B cell (primary cell): ENCODE measurements around the gene FXYD3. TPM values are rescaled to one million over a fixed set of nuclear protein-coding genes. Genes with fewer than 3 reads are reported as not detected.
A peak's percentile ranks its signal among the peaks of the same experiment; 100 is the strongest.

Experiments used
- ATAC-seq: fragments of 200-7000 bp; cut with Tn5 transposase; one replicate; pipeline ENCODE4 v1.10.0; 2021; ENCODE audit warnings: low read depth, mild to moderate bottlenecking, moderate number of reproducible peaks, moderate library complexity
- CTCF ChIA-PET: fragments of 350-600 bp; sonication (Branson Sonifier 250); formaldehyde crosslinking; loops from one replicate; lab custom pipeline; 2021; ENCODE audit warnings: antibody characterized with exemption, inconsistent platforms; lab: Charles Lee
- POLR2A ChIA-PET: fragments of 350-600 bp; sonication (Branson Sonifier 250); formaldehyde crosslinking; loops from one replicate; lab custom pipeline; 2021; ENCODE audit warnings: antibody characterized with exemption; lab: Charles Lee
- DNase-seq: peaks from one replicate; pipeline ENCODE4 v3.0.0; 2013
- H2AFZ ChIP-seq: 2 replicates; pipeline ENCODE4 v1.6.1; 2012; ENCODE audit warnings: mild to moderate bottlenecking, low read depth, low read length; ENCODE audit not compliant: insufficient read depth, poor library complexity, severe bottlenecking
- H3K27ac ChIP-seq, 2 donors: 1 replicate in 1 of 2; 2 replicates in 1 of 2; pipeline ENCODE4 v1.5.1; 2012 to 2013; ENCODE audit warnings: low read length in 2 of 2, mild to moderate bottlenecking in 2 of 2, moderate library complexity in 1 of 2
- H3K27me3 ChIP-seq, 4 experiments: fragments of 200-600 bp in 1 of 4; sonication (generic) in 1 of 4; replicated peaks in 1 of 4; 1 replicate in 2 of 4; 2 replicates in 2 of 4; pipeline versions ENCODE4 v1.6.1 to v1.7.0; 2013 to 2016; ENCODE audit warnings: low read length in 3 of 4, mild to moderate bottlenecking in 2 of 4, mixed read lengths in 1 of 4, moderate library complexity in 1 of 4; ENCODE audit not compliant: insufficient read depth in 4 of 4, control insufficient read depth in 3 of 4; ENCODE audit errors: control extremely low read depth in 1 of 4
- H3K36me3 ChIP-seq, 2 experiments: replicated peaks in 1 of 2; 1 replicate in 1 of 2; 2 replicates in 1 of 2; pipeline versions ENCODE4 v1.6.1 to v1.7.1; 2013; ENCODE audit warnings: low read length in 1 of 2; ENCODE audit not compliant: insufficient read depth in 2 of 2, control insufficient read depth in 1 of 2; ENCODE audit errors: control extremely low read depth in 1 of 2, extremely low read depth in 1 of 2
- H3K4me1 ChIP-seq, 2 donors: fragments of 200-600 bp in 1 of 2; sonication (generic) in 1 of 2; 1 replicate in 1 of 2; 2 replicates in 1 of 2; pipeline versions ENCODE4 v1.5.1 to v1.6.1; 2013 to 2017; ENCODE audit warnings: low read length in 2 of 2; ENCODE audit not compliant: control insufficient read depth in 2 of 2, insufficient read depth in 2 of 2
- H3K4me2 ChIP-seq: replicated peaks from 2 replicates; pipeline ENCODE3; 2012; ENCODE audit warnings: mild to moderate bottlenecking, low read depth, low read length; ENCODE audit not compliant: poor library complexity, severe bottlenecking
- H3K4me3 ChIP-seq, 5 experiments: fragments of 200-600 bp in 1 of 5; sonication (generic) in 1 of 5; 1 replicate in 3 of 5; 2 replicates in 2 of 5; pipeline versions ENCODE4 v1.5.1 to v1.7.0; 2011 to 2016; ENCODE audit warnings: low read length in 4 of 5, mild to moderate bottlenecking in 4 of 5, low read depth in 2 of 5, control low read depth in 1 of 5, moderate library complexity in 1 of 5; ENCODE audit not compliant: insufficient read depth in 1 of 5; ENCODE audit errors: control extremely low read depth in 1 of 5, extremely low read depth in 1 of 5
- H3K79me2 ChIP-seq: fragments of 200-600 bp; sonication (generic); one replicate; pipeline ENCODE4 v1.6.0; 2016; ENCODE audit warnings: low read length; ENCODE audit not compliant: control insufficient read depth, insufficient read depth
- H3K9ac ChIP-seq: fragments of 200-600 bp; sonication (generic); 2 replicates; pipeline ENCODE4 v1.6.1; 2017; ENCODE audit warnings: mild to moderate bottlenecking, low read length, moderate library complexity
- H3K9me3 ChIP-seq, 3 donors: one replicate each; pipeline versions ENCODE4 v1.6.1 to v1.7.1; 2013; ENCODE audit warnings: low read length in 2 of 3; ENCODE audit not compliant: control insufficient read depth in 2 of 3, insufficient read depth in 1 of 3; ENCODE audit errors: control extremely low read depth in 1 of 3
- H4K20me1 ChIP-seq: 2 replicates; pipeline ENCODE4 v1.6.0; 2012; ENCODE audit warnings: mild to moderate bottlenecking, low read length; ENCODE audit not compliant: insufficient read depth, control insufficient read depth, poor library complexity, severe bottlenecking
- H3K27ac Mint-ChIP-seq: one replicate; pipeline ENCODE4 v1.8.0; 2021; ENCODE audit warnings: mixed read lengths
- H3K27me3 Mint-ChIP-seq: one replicate; pipeline ENCODE4 v1.8.0; 2021; ENCODE audit warnings: mixed read lengths
- H3K4me1 Mint-ChIP-seq: one replicate; pipeline ENCODE4 v1.8.0; 2021; ENCODE audit warnings: mixed read lengths
- H3K4me3 Mint-ChIP-seq: one replicate; pipeline ENCODE4 v1.8.0; 2021; ENCODE audit warnings: mixed read lengths
- H3K9me3 Mint-ChIP-seq: one replicate; pipeline ENCODE4 v1.8.0; 2022; ENCODE audit warnings: mixed read lengths; ENCODE audit not compliant: insufficient read depth
- CTCF ChIP-seq: fragments of 200-600 bp; IDR thresholded peaks from one replicate; pipeline ENCODE4 v1.8.0; 2022; ENCODE audit warnings: antibody characterized with exemption, mild to moderate bottlenecking
- EZH2 ChIP-seq: IDR thresholded peaks from 2 replicates; pipeline ENCODE4 v1.6.1; 2012; ENCODE audit warnings: borderline replicate concordance, low read depth, mild to moderate bottlenecking, moderate library complexity, low read length; ENCODE audit not compliant: insufficient read depth, poor library complexity, severe bottlenecking
- whole genome bisulfite sequencing: methylation state at CpG from one replicate; pipeline ENCODE4 v1.1.5; 2013; ENCODE audit warnings: missing lambda C conversion rate; ENCODE audit not compliant: insufficient coverage; 5-methylcytosine and 5-hydroxymethylcytosine counted together
- intact Hi-C: fragments of 100-400 bp; cut with micrococcal nuclease; formaldehyde crosslinking; loops from one replicate; pipeline ENCODE4 v1.10.0; 2022
- polyA plus RNA-seq: library from polyadenylated mRNA; depleted of rRNA; stranded (reverse); fragments of >200 nt; gene quantifications from 2 replicates; pipeline ENCODE4 v1.2.3, GENCODE V29; 2012
- total RNA-seq, 2 donors: library from RNA; stranded (reverse); fragments of 120-200 nt in 1 of 2; gene quantifications; 1 replicate in 1 of 2; 2 replicates in 1 of 2; pipeline versions ENCODE4 v1.2.3 to v1.2.4, GENCODE V29; 2013 to 2022

The FXYD3 gene
- total and polyA plus RNA-seq, 2 donors (not counting 1 experiment from before 2014, with no cell fraction given) = not detected

GRCh38 chr19:35068941-35069634, 46.5 kb upstream of the FXYD3 start:
- Histone ChIP-seq H4K20me1 (no peaks in the 10 kb centered on the region), H3K9ac (no peak overlapping the region), H3K27me3 (no peaks in the 10 kb centered on the region), H3K4me3 (no peak overlapping the region), H3K4me2 (peak overlapping the region; percentile 20), H3K9me3 (peaks cover 0 to 18% (median 10%) of the 10 kb centered on the region in 3 donors), H3K4me1 (peaks cover 13 to 29% of the 10 kb centered on the region in 2 donors), H3K36me3 (no peaks in the 10 kb centered on the region), H3K27ac (peak overlapping the region in 1 of 2 donors; percentile 10), H3K79me2 (no peaks in the 10 kb centered on the region), H2AFZ (peak overlapping the region; percentile 30)
- CTCF ChIA-PET = interaction anchor here (1.0 to 6.0 kb wide), 9 partner anchors 14 to 148 kb away, joined by 3 to 192 read pairs (median 12); partner anchors contain the start of genes FXYD1 and LGI4
- Mint-ChIP-seq H3K4me3 (no peak overlapping the region), H3K9me3 (no peaks in the 10 kb centered on the region), H3K27ac (no peak overlapping the region), H3K27me3 (no peaks in the 10 kb centered on the region), H3K4me1 (peaks cover 30% of the 10 kb centered on the region)
- ATAC-seq (no peak), DNase-seq (no peak)
- intact Hi-C loops = loop anchor here (5.0 kb wide), 1 partner anchor 198 kb away; the partner anchor contains the start of gene USF2
- POLR2A ChIA-PET = no interaction called here
- WGBS = 94% methylated on average over 2 of the region's 10 CpGs
- no peak for TF ChIP-seq EZH2
- TF ChIP-seq CTCF = no peak

- peaks cover 0 to 18% (median 10%) of the 10 kb centered on the region in 3 donors for H3K9me3 ChIP-seq
- peak overlapping the region; percentile 20 for H3K4me2 ChIP-seq
These were observed 45.9 kb upstream of the FXYD3 start for GRCh38 chr19:35069696-35070095.

More at GRCh38 chr19:35069696-35070095, 45.9 kb upstream of the FXYD3 start:
- H4K20me1 ChIP-seq = no peaks in the 10 kb centered on the region
- intact Hi-C loops = loop anchor here (5.0 kb wide), 1 partner anchor 198 kb away; the partner anchor contains the start of gene USF2
- H3K9ac ChIP-seq = no peak overlapping the region
- no peaks in the 10 kb centered on the region for H3K27me3 Mint-ChIP-seq
- no peaks in the 10 kb centered on the region for H3K27me3 ChIP-seq
- H3K9me3 Mint-ChIP-seq = no peaks in the 10 kb centered on the region
- no CpG with 5 or more reads among the region's 1 CpG for WGBS
- no peak for ATAC-seq
- ChIA-PET CTCF (interaction anchor here (0.6 to 2.8 kb wide), 13 partner anchors 11 to 875 kb away, joined by 3 to 27 read pairs (median 5); partner anchors contain the start of gene LGI4), POLR2A (no interaction called here)
- DNase-seq = no peak
- no peak overlapping the region for H3K27ac Mint-ChIP-seq
- H3K27ac ChIP-seq = peak overlapping the region in 1 of 2 donors; percentile 10
- H3K4me3 Mint-ChIP-seq = no peak overlapping the region
- H2AFZ ChIP-seq = peak overlapping the region; percentile 30
- peaks cover 17 to 35% of the 10 kb centered on the region in 2 donors for H3K4me1 ChIP-seq
- peaks cover 33% of the 10 kb centered on the region for H3K4me1 Mint-ChIP-seq
- TF ChIP-seq EZH2 (no peak), CTCF (no peak)
- no peak overlapping the region for H3K4me3 ChIP-seq
- H3K79me2 ChIP-seq = no peaks in the 10 kb centered on the region
- no peaks in the 10 kb centered on the region for H3K36me3 ChIP-seq
